Measurements from ENCODE around the gene STC2.

STC2 gene

DNA sequence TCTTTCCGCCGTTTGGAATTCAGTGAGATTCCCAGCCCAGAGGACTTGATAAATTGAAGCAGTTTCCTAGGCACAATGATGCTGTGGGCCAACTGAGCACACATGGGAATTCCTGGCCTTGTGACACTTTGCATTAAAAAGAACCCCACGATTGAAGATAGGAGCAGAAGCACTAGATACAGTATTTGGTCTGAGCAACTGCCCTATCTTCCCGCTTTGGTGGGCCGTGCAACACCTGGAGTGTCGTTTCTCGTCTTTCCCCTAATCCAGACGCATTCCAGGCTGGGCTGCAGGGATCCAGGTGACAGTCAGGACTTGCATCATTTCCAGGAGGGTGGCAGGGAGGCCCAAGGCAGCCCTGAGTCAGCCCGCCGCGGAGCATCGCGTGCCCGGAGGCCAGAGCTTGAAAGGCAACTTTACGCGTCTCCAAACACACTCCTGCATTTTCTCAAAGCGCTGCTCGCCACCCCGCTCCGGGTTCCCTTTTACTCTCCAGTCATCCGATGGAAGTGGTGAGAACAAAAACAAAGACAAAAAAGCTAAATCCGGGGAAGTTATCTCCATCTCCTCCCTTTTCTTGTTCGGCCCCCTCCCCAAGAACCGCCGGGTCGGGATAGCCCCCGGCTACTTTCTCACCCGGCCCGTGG, 753 bp upstream of the STC2 start:
- peak; percentile 77 for DNase-seq

DNA sequence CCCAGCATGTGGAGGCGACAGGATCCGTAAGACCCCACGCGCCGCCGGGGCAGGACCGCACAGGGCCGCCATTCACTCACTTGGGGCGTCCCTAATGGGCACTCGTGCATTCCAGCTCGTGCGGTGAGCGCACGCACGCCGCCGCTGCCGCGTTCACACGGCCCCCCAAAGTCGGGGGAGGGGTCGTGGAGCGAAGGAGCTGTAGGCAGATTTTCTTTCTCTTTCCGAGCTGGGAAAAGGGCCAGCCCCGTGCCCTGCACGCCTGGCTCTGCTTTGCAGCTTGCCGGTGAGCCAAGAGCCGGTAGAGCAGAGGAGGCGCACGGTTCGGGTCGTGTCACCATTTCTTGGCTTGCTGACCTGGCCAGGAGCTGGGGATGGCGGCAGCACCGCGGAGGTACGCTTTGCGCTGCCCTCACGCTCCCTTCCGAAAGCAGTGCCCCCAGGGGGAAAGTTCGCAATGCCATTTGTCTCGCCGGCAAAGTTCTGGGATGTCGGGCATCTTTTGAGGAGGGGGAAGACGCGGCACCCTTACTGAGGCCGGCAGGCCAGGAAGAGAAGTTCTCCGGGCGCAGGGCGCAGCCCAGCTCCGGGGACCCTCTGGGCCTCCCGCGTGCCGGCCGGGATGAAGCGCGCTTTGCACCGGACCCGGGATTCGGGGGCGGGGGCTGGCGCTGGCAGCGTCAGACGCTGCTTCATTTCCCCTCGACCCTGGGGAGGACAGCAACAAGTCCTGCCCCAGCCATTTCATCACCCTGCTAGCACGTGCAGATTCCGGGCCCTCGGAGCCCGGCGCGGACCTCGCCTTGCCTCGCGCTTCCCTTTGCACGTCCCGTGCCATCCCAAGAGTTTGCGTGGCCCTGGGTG, 898 bp downstream of the STC2 start:
- DNase-seq = peak; percentile 65

DNA sequence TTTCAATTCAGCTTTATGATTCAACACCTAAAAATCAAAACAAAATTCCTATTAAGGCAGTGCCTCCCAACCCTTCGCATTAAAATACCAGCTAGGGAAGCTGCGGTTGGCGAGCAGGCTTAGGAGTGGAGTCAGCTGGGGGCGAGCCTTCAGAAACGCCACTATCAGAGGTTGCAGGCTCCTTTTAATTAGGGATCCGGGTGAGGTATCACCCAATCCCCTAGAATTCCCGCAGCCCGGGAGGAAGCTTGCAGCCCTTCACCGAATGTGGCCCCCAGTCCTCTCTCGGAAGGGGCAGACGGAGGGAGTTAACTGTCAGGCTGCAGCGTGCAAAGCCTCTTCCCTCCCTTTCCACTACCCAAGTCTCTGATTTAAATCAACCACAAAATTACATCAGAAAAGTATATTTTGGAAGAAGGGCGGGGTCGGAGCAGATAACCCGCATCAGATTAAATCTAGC, 1.7 kb downstream of the STC2 start:
- DNase-seq = no peak

DNA sequence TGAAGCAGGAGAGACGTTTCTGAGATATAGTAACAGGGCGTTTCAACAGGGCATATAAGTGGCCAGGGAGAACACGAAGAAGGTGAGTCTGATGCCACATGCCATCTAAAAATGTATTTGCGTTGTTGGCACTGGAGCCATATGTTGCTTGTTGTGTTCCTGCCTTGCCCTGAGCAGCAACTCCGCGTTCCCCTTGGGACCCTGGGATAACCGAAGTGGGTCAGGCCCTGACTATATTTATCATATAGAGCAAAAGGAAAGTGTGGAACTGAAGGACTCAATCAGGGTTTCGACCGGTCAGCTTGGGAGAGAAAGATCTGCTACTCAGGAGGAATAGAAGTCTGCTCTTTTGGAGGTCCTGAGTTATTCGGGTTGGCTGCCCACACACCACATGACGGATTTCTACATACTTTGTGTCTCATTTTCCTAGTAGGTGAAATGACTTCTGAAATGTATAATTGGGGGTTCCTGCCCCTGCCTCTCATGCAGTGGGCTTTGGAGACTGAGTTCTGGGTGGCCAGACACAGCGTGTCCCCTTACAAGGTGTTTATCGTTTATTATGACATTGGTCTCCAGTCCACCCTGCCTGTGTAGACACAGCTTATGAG, 3.0 kb downstream of the STC2 start:
- DNase-seq = no peak

DNA sequence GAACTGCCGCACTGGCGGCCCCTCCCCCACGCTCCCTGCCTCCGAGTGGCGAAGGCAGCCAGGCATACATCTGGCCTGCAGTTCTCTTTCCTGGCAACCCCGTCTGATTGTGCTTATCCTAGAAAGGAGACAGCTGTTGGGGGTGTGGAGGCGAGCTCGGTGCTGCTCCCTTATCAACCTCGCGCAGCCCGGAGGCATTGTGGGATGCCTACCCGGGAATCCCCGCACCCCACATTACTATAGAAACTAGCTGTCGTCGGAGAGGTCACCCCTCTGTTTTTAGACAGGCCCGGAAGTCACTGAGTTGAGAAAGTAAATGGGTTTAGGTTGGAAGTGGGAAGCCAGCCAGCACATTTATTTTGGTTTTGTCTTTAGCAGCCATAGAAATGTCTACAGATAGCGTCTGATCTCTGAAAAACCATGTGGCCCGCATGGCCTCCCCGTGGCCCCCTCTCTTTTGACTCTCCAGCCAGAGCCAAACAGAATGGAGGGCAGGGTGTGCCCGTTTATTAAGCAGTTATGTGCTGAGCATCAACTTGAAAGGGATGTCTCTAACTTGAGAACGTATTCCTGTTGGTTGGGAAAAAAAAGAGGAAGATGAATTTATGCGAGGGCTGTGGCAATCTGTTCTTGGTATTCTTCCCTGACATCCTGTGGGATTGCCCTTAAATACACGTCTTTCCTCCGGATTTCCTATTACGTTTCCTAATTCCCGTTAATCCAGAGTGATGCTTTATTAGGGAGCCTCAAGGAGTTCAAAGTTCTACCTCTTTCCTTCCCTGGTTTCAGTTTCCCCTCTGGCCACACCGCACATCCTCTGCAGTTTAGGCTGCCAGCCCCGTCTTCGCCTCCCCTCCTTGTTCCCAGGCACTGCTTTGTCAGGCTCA, 3.9 kb downstream of the STC2 start:
- DNase-seq = no peak

DNA sequence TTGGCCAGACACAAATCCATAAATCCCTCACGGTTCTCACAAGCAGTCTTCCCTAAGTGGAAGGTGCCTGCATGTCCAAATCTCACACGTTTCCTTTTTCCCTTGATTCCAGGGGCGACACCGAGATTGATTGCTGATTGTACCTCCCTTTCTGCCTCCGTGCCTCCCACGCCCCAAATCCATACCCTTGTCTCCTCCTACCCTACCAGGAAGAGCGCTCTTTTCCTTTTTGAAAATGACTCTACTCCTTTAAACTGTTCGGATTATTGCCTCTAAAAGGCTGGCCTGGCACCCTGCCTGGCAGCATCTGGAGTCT, 4.5 kb downstream of the STC2 start:
- no peak for DNase-seq

DNA sequence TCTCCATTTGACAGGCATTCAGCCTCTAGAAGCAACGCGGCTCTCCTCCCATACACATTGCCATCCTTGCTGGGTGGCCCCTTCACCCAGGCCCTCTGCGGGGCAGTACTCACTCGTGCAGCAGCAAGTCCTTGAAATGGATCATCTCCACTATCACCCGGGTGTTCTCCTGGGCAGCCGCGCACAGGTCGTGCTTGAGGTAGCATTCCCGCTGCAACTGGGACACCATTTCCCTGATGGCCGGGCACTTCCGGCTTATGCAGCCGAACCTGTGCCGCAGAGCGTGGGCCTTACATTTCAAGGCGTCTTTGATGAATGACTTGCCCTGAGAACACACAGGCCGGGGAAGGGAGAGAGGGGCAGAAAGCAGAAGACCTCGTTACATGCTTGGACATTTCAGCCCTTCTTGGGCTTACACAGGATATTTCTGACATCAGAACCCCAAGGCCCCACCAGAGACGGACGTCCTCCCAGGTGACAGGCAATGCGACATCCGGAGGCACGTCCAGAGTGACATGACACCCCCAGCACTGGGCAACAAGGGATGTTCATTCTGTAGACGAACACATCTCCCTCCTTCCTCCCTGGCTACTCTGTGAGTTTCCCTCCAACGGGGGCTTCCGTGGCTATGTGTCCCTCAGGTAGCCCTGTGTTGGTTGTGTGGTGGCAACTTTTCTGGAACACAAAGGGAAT, 5.0 kb downstream of the STC2 start:
- no peak for DNase-seq

DNA sequence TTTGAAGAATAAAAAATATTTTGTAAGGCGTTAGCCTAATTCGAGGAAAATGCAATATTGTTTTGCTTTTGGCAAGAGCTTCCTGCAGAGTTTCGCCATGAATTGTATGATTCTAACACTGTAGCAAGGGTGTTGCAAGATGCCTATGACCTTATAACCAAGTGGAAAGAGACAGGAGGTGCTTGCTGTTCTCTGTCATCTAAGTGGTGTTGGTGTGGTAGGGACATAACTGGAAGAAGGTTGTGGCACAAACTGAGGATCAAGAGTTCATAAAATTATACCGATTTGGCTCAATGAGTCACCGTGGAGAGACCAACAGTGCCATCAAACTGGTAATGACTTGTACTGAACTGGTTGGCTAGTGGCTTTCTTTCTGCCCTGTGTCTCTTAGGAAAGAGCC, 6.3 kb downstream of the STC2 start:
- DNase-seq = no peak

DNA sequence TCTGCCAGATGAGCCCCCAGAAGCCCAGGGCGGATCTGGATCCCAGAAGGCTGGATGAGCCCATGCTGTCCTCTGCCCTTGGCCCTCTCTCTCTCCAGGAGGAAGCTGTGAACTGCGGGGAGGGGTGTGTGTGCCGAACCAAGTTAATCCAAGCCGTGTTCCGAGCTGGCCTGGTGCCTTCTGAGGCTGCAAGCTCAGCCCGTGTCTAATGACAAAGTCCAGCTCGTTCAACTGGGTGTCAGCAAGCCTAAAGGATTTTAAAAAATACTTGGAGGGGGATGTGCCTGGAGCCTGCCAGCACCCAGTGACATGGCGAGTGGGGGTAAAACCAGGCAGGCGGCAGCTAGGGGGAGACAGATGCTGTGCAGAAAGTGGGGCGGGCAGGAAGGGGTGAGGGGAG, 8.0 kb downstream of the STC2 start:
- no peak for DNase-seq

DNA sequence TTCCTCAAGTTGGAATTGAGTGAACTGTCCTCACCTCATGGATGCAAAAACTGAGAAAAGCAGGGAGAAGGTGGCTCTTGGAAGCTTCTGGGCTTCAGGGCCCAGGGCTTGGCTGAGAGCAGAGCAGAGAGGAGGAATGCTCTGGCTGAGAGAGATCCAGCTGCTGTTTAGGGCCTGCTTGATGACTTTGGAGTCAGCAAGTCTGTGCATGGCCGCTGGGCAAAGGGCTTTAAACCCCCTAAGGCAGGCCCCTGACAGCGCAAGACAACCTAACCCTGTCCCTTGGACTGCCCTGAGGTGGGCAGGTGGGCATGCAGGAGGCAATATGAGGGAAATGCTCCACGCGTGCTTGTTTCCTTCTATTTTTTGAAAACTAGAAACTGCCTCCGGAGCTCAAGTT, 8.6 kb downstream of the STC2 start:
- no peak for DNase-seq

DNA sequence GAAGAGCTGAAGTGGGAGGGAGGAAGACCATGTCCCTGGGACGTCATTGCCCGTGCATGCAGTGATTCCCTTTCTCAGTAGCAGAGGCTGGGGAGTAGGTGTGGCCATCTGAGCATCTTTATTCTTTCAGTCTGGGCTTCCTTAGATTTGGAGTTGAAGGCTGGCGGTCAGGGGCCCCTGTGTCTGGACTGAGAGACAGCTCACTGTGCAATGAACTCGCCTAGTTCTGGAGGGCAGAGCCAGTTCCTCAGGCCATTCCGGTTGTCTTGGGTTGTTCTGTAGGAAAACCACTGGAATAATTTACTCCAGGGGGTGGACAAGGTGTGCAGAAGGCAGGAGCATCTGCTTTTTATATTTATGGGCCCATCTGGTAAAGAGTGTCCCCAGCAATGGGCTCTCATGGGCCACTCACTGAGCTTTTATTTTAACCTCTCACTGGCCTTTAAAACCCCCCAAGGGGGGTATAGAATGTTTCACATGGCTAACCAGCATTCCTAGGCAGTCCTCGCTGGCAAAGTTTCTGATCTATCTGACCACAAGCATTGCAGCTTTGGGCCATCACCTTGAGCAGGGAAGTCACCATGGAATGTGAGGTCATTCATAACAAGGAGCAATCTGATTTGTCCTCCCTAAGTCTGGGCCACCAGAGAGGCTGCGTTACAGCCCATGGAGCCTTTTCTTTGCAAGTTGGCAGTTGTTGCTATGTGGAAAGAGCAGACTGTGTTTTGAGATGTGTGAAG, 9.2 kb downstream of the STC2 start:
- no peak for DNase-seq

DNA sequence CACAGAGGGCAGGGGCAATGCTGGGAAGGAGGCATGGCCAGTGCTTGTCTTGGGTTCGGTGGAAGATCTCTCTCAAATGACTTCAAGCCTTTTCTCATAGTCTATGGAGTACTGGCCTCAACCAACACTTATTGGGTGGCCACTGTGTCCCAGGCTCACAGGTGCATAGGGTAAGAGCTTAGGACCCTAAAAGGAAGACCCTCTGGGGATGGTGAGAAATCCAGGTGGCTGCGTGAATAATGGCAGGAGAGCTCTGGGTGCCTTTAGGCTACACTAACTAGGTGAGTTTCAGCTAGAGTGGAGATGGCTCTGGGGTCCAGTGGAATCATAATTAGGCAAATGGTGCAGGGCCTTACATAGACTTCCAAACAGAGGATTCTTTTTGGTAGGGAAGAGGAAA, 9.9 kb downstream of the STC2 start:
- DNase-seq = no peak

DNA sequence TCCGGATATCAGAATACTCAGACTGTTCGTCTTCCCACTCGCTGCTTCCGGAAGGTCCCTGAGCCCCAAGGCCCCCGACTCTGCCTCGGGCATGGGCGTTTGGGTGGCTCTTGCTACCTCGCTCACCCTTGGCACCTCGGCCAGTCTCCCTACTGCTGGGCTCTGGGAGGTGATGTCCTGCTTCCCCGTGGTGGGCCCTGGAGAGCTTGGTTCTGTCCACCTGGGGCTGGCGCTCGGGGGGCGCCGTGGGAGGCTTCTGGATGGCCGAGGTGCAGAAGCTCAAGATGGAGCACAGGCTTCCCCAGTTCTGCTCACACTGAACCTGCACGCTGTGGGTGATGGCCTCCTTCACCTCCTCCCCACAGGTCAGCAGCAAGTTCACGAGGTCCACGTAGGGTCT, 10.4 kb downstream of the STC2 start:
- DNase-seq = no peak

DNA sequence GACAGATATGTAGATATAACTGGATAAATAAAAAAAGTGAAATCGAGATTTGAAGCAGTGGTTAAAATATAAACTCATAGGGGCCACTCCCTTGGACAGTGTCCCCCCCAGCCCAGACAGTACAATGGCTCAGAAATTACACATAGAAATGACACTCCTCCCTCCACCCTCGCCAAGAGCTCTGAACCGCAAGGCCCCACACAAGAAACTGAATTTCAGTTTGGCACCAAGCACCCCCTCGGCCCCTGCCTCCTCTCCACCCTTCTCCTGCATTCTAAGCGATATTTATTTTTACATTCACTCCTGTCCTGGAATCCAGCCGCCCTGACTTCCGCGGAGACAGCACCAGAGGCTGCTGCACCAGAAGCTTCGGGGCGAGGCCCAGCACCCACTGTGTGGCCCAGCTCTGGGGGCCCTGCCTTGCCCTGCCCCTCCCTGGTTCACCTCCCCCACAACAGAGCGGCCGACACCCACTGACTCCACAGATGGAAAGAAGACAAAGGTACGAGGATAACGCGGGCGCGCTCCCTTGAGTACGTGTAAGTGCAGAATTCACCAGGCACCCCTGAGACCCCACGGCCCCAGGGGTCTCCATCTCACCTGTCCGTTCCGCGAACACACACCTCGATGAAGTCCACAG, 11.0 kb downstream of the STC2 start:
- no peak for DNase-seq

DNA sequence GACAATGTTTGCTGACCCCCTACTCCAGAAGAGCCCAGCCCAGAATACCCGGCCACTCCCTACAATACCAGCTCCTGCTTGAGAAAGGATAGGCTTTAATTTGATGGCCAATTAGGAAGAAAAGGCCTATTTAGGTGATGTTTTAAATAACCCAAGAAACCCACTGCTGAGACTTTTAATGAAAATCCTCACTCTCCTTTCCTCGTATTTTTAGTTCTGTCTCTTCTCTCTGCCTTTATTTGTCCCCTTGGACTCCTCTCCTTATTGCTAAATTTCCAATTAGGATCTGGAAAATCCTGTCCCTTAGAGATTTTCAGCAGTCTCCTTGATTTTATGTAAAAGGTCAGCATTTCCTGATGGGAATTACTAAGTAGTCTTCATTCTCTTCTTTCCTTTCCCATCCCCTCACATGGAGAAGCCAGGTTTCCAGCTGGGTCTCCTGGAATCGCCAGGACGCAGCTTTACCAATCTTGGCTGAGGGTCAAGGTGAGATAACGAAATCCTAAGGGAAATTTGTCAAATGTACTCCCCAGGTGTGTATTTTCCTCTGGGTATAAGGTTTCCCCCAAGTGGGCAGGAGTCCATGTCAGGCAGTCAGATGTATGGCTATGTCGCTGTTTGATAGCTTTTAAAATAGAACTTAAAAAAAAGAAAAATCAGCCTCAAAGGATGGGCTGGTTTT, 11.7 kb downstream of the STC2 start:
- no peak for DNase-seq

DNA sequence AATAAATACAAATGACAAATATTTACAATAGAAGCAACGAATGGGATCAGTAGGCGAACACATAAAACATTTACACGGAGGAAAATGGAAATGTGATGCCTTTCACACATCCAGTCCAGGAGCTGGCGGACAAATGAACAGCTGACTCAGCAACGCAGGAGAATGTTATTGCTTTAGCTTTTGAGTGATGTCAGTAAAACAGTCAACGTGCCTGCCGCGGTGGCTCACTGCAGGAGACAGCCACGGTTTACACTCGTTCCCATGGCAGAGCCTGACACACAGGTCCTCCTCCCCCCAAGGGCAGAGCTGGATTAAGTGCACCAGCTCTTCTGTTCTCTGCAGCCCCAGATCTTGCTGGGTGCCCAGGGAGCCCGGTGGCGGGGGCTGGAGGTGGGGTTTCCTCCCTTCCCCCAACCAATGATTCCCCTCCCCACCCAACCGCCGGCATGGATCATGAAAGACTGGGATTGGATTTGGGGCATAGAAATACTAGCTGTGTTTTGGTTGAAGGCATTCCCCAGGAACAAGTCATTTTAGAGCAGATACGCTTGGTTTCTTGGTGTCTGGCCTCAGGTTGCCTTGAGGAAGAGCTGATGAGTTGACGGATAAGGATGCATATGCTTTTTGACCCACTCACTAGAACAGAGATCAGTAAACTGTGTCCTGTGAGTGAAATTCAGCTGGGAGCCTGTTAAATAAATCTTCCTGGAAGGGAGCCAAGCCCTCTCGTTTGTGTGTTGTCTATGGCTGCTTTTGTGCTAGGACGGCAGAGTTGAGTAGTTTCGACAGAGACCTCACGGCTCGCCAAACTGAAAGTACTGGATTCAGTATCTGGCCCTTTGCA, 12.5 kb downstream of the STC2 start:
- DNase-seq = no peak

DNA sequence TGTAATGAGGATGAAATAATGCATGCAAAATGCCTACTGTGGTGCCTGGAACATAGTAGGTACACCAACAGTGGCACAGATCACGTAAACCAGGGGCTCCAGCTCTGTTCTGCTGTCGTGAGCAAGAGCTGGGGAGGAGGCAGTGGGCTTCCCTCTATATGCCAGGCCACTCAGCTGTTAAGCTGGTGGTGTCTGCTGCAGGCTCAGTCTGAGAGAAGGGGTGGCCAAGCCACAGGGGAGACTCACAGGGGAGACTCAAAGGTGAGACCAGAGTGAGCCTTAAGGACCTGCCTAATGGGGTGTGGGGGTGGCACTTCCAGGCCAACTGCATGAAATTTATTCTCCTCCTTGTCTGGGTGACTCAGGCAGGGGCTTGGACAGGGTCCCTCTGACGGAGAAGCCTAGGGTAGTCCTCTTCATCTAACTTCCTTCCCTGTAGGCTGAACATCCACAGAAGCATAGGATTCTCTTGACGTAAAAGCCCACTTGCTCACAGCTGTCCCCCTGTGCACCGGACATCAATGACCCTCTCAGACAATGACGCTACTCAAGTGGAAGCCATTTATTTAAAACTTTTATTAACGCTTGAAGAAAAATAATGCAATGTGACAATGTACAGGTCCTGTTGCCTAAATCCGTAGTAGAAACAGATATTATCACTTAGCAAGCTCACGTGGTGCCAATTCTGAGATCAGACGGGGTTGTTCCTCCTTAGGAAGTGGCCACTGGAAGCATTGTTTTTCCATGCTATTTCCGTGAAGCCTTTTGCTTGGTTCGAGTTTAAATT, 13.9 kb downstream of the STC2 start:
- DNase-seq = no peak

DNA sequence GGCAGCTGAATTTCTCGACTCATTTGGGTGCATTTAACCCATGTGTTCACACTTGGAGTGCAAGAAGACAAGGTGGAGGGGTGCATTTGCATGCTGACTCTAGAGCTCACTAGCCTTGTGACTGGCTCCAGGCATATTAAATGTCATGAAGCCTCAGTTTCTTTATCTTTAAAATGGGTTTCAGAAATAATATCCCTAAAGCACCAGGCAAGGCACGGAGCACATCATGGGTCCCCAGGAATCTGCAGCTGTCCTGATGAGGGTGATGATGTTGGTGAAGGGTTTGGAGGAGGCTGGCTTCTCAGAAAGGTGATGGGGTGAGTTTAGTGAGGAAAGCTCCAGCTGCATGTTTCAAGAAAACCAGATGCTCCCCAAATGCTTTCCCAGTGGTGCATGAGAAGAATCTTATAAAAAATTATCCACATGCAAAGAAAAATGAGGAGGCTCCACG, 14.8 kb downstream of the STC2 start:
- DNase-seq = no peak

DNA sequence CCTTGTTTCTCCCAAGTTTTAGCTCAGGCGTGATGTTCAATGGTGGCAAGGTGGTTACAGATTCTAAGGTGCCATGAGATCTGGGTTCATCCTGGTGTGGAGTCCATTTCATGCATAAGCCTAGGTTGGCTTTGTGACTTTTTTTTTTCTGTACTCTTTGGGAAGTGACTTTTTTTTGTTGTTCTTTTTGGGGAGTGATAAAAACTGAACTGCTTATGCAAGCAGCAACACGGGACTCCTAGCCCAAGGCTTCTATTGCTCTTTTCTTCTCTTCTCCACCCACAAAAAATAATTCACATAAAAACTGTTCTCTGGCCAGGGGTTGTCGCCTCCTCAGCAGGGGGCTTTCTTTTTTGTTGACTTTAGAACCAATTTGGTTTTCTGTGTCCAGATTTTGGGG, 15.4 kb downstream of the STC2 start:
- DNase-seq = no peak
